PC-9 (cell line): Measurements from ENCODE around the gene LONRF2. TPM values are rescaled to one million over a fixed set of nuclear protein-coding genes. Genes with fewer than 3 reads are reported as not detected.

Source experiments
- BruUV-seq: library from RNA; stranded (reverse); fragments of 400-500 nt; replicated peaks from 2 replicates; lab custom pipeline; 2021; lab: Mats Ljungman, UMichigan
- CTCF ChIA-PET: fragments of 300-600 bp; sonication (Branson Sonifier 250); formaldehyde crosslinking; loops from one replicate; lab custom pipeline; 2022; ENCODE audit warnings: antibody characterized with exemption; lab: Charles Lee
- POLR2A ChIA-PET: fragments of 300-600 bp; sonication (Branson Sonifier 250); formaldehyde crosslinking; loops from one replicate; lab custom pipeline; 2022; ENCODE audit warnings: antibody characterized with exemption; ENCODE audit not compliant: unreplicated experiment; lab: Charles Lee
- DNase-seq, 2 experiments: peaks; one replicate each; pipeline versions ENCODE4 v3.0.0 to v3.0.0-alpha.2; 2015 to 2022; ENCODE audit warnings: mixed read lengths in 1 of 2
- H2AFZ ChIP-seq: fragments of 200-600 bp; sonication (generic); 2 replicates; pipeline ENCODE4 v1.8.1; 2017; ENCODE audit warnings: antibody characterized with exemption
- H3F3A ChIP-seq: fragments of 200-600 bp; sonication (generic); 2 replicates; pipeline ENCODE4 v1.8.1; 2017; ENCODE audit warnings: antibody characterized with exemption, mild to moderate bottlenecking, low read depth; ENCODE audit not compliant: insufficient read depth
- H3K27ac ChIP-seq: fragments of 200-600 bp; sonication (generic); 2 replicates; pipeline ENCODE4 v1.6.1; 2016; ENCODE audit warnings: mixed run types
- H3K27me3 ChIP-seq: fragments of 200-600 bp; sonication (generic); 2 replicates; pipeline ENCODE4 v1.6.1; 2016; ENCODE audit warnings: low read depth, mixed run types; ENCODE audit not compliant: insufficient read depth
- H3K36me3 ChIP-seq: fragments of 200-600 bp; sonication (generic); 2 replicates; pipeline ENCODE4 v1.6.1; 2016; ENCODE audit warnings: low read depth, mixed run types
- H3K4me1 ChIP-seq: fragments of 200-600 bp; sonication (generic); replicated peaks from 2 replicates; pipeline ENCODE4 v1.6.1; 2016; ENCODE audit warnings: mixed run types; ENCODE audit not compliant: insufficient read depth
- H3K4me2 ChIP-seq: fragments of 200-600 bp; sonication (generic); 2 replicates; pipeline ENCODE4 v1.6.1; 2017; ENCODE audit warnings: mixed run types
- H3K4me3 ChIP-seq: fragments of 200-600 bp; sonication (generic); 2 replicates; pipeline ENCODE4 v1.6.1; 2016; ENCODE audit warnings: mixed run types
- H3K79me2 ChIP-seq: fragments of 200-600 bp; sonication (generic); 2 replicates; pipeline ENCODE4 v1.6.1; 2017; ENCODE audit warnings: low read depth, mixed run types
- H3K9me2 ChIP-seq: fragments of 200-600 bp; sonication (generic); 2 replicates; pipeline ENCODE4 v1.8.1; 2017; ENCODE audit warnings: mild to moderate bottlenecking; ENCODE audit not compliant: insufficient read depth
- H3K9me3 ChIP-seq: fragments of 200-600 bp; sonication (generic); 2 replicates; pipeline ENCODE4 v1.8.1; 2016; ENCODE audit warnings: low read depth; ENCODE audit not compliant: insufficient read depth
- H4K20me1 ChIP-seq: fragments of 200-600 bp; sonication (generic); 2 replicates; pipeline ENCODE4 v1.8.1; 2017; ENCODE audit not compliant: insufficient read depth
- CTCF ChIP-seq: fragments of 200-600 bp; sonication (generic); conservative IDR thresholded peaks from 2 replicates; pipeline ENCODE4 v1.6.1; 2017; ENCODE audit warnings: mixed run types, antibody characterized with exemption, mild to moderate bottlenecking, moderate library complexity
- EZH2 ChIP-seq: fragments of 200-600 bp; sonication (generic); IDR thresholded peaks from 2 replicates; pipeline ENCODE4 v1.8.0; 2017; ENCODE audit warnings: antibody characterized with exemption, low read depth
- intact Hi-C: fragments of 100-400 bp; cut with micrococcal nuclease; formaldehyde crosslinking; loops from one replicate; pipeline ENCODE4 v1.10.0; 2022; ENCODE audit not compliant: unreplicated experiment
- total RNA-seq: library from RNA; stranded (reverse); gene quantifications from 2 replicates; pipeline ENCODE4 v1.2.3, GENCODE V29; 2021

LONRF2 gene
- total RNA-seq, 1 experiment from 2014 or later = not detected

- Histone ChIP-seq H3K9me2 (no peaks in the 10 kb centered on the region), H2AFZ (no peak overlapping the region), H3K4me2 (no peak overlapping the region), H3K27me3 (peaks cover 91% of the 10 kb centered on the region), H3K79me2 (no peaks in the 10 kb centered on the region), H3K9me3 (no peaks in the 10 kb centered on the region), H3K4me3 (no peak overlapping the region), H3K36me3 (no peaks in the 10 kb centered on the region), H3K4me1 (no peaks in the 10 kb centered on the region), H4K20me1 (no peaks in the 10 kb centered on the region), H3K27ac (no peak overlapping the region), H3F3A (no peaks in the 10 kb centered on the region)
- DNase-seq = no peak
- no TSS peak for BruUV-seq
- CTCF ChIA-PET = no interaction called here
- no peak for TF ChIP-seq EZH2
- no peak for TF ChIP-seq CTCF
- POLR2A ChIA-PET = no interaction called here
- intact Hi-C loops = no loop called here
Observed at GRCh38 chr2:100272841-100273329, 49.4 kb downstream of the LONRF2 start.

DNA sequence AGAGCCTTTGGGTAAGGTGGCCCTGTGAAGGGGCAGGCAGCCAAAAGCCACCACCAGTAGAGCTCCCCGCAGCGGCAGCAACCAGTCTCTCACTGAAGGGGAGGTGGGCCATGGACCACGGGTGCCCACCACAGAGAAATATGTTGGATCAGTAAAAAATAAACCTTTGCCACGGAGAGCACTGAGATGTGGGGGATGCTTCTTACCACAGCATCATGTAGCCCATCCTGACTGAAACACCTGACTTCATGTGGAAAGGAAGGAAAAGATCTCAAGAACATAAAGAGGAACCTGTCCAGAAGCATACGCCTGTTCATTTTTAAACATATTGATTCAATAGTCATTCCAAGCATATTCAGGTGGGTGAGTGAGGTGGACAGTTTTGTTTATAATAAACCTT lies 51.1 kb downstream of the LONRF2 start:
- Histone ChIP-seq H2AFZ (no peak overlapping the region), H3K9me2 (no peaks in the 10 kb centered on the region), H3K79me2 (no peaks in the 10 kb centered on the region), H3K27ac (no peak overlapping the region), H3K36me3 (no peaks in the 10 kb centered on the region), H3K4me3 (no peak overlapping the region), H3K4me2 (no peak overlapping the region), H3K4me1 (no peaks in the 10 kb centered on the region), H3K9me3 (no peaks in the 10 kb centered on the region), H4K20me1 (no peaks in the 10 kb centered on the region), H3K27me3 (peaks cover 95% of the 10 kb centered on the region), H3F3A (no peaks in the 10 kb centered on the region)
- no peak for TF ChIP-seq EZH2
- TF ChIP-seq CTCF = no peak
- no TSS peak for BruUV-seq
- DNase-seq = no peak
- CTCF ChIA-PET = no interaction called here
- POLR2A ChIA-PET = no interaction called here
- intact Hi-C loops = no loop called here

DNA sequence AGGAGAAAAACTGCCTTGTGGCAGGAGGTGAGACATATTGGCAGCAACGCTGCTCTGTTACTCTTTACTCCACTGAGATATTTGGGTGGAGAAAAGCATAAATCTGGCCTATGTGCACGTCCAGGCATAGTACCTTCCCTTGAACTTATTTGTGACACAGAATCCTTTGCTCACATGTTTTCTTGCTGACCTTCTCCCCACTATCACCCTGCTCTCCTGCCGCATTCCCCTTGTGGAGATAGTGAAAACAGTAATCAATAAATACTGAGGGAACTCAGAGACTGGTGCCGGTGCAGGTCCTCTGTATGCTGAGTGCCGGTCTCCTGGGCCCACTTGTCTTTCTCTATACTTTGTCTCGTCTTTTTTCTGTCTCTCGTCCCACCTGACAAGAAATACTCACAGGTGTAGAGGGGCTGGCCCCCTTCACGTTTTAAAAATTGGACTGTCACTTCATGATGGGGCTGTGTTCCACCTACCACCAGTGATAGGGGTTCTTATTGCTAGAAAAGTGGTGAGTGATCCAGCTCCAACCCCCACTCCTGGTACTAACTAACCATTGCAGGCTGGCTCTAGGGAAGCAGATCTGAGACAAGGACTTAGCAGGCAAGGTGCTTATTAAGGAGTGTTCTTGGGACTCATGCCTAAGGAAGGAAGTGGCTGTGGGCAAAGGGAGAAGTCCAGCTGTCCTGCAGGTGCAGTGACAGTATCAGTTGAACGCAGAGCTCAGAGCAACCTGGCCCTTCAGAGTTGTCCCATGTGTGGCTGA lies 51.7 kb downstream of the LONRF2 start:
- intact Hi-C loops = no loop called here
- Histone ChIP-seq H3K9me3 (no peaks in the 10 kb centered on the region), H3K27me3 (peaks cover 99% of the 10 kb centered on the region), H3K27ac (no peak overlapping the region), H3K4me1 (no peaks in the 10 kb centered on the region), H2AFZ (no peak overlapping the region), H3K36me3 (no peaks in the 10 kb centered on the region), H3K79me2 (no peaks in the 10 kb centered on the region), H3K4me2 (no peak overlapping the region), H3F3A (no peaks in the 10 kb centered on the region), H4K20me1 (no peaks in the 10 kb centered on the region), H3K4me3 (no peak overlapping the region), H3K9me2 (no peaks in the 10 kb centered on the region)
- no TSS peak for BruUV-seq
- POLR2A ChIA-PET = no interaction called here
- TF ChIP-seq CTCF (no peak), EZH2 (no peak)
- CTCF ChIA-PET = no interaction called here
- DNase-seq = no peak
